ENCODE measurements around the gene CORO7. TPM values are rescaled to one million over a fixed set of nuclear protein-coding genes. Genes with fewer than 3 reads are reported as not detected.

The CORO7 gene
- total and polyA plus RNA-seq, 2 donors (not counting 1 experiment from before 2014, with no cell fraction given), result 117 to 230 TPM

GRCh38 chr16:4455081-4455480, 38.7 kb upstream of the CORO7 start:
- 92% methylated on average over 14 of the region's 14 CpGs for WGBS (ENCODE audit: insufficient coverage)
- no peaks in the 10 kb centered on the region for H4K20me1 ChIP-seq (ENCODE audit: control insufficient read depth, insufficient read depth, low read length, poor library complexity, severe bottlenecking)
- no peak overlapping the region for H3K27ac ChIP-seq (ENCODE audit: low read length in 2 of 2)
- H3K4me3 Mint-ChIP-seq, result no peak overlapping the region
- no peak for TF ChIP-seq EZH2 (IDR thresholded peaks at IDR 0.05; ENCODE audit: borderline replicate concordance, insufficient read depth, low read depth, low read length, poor library complexity, severe bottlenecking)
- TF ChIP-seq, protein P1, sequence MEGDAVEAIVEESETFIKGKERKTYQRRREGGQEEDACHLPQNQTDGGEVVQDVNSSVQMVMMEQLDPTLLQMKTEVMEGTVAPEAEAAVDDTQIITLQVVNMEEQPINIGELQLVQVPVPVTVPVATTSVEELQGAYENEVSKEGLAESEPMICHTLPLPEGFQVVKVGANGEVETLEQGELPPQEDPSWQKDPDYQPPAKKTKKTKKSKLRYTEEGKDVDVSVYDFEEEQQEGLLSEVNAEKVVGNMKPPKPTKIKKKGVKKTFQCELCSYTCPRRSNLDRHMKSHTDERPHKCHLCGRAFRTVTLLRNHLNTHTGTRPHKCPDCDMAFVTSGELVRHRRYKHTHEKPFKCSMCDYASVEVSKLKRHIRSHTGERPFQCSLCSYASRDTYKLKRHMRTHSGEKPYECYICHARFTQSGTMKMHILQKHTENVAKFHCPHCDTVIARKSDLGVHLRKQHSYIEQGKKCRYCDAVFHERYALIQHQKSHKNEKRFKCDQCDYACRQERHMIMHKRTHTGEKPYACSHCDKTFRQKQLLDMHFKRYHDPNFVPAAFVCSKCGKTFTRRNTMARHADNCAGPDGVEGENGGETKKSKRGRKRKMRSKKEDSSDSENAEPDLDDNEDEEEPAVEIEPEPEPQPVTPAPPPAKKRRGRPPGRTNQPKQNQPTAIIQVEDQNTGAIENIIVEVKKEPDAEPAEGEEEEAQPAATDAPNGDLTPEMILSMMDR (IDR thresholded peaks at IDR 0.05), result no peak
- CTCF ChIA-PET, result no interaction called here
- POLR2A ChIA-PET, result no interaction called here
- H3K4me3 ChIP-seq (ENCODE audit: control extremely low read depth in 1 of 5, extremely low read depth in 1 of 5, insufficient read depth in 1 of 5, low read depth in 2 of 5, low read length in 4 of 5), result no peak overlapping the region
- no peak overlapping the region for H2AFZ ChIP-seq (ENCODE audit: insufficient read depth, low read depth, low read length, poor library complexity, severe bottlenecking)
- H3K27me3 ChIP-seq (replicated peaks in 1 of 4; ENCODE audit: control extremely low read depth in 1 of 4, control insufficient read depth in 3 of 4, insufficient read depth in 4 of 4, low read length in 3 of 4), result no peaks in the 10 kb centered on the region
- no peak overlapping the region for H3K27ac Mint-ChIP-seq
- no peaks in the 10 kb centered on the region for H3K9me3 ChIP-seq (ENCODE audit: control extremely low read depth in 1 of 3, control insufficient read depth in 2 of 3, insufficient read depth in 1 of 3, low read length in 2 of 3)
- H3K4me1 ChIP-seq (ENCODE audit: control insufficient read depth in 2 of 2, insufficient read depth in 2 of 2, low read length in 2 of 2), result no peaks in the 10 kb centered on the region
- no peaks in the 10 kb centered on the region for H3K9me3 Mint-ChIP-seq (ENCODE audit: insufficient read depth)
- no peak overlapping the region for H3K9ac ChIP-seq (ENCODE audit: low read length)
- DNase-seq (no peak), ATAC-seq (ENCODE audit: low read depth) (no peak)
- no peaks in the 10 kb centered on the region for H3K27me3 Mint-ChIP-seq
- no peak overlapping the region for H3K4me2 ChIP-seq (replicated peaks; ENCODE audit: low read depth, low read length, poor library complexity, severe bottlenecking)
- peaks cover 2 to 59% of the 10 kb centered on the region in 2 experiments for H3K36me3 ChIP-seq (replicated peaks in 1 of 2; ENCODE audit: control extremely low read depth in 1 of 2, control insufficient read depth in 1 of 2, extremely low read depth in 1 of 2, insufficient read depth in 2 of 2, low read length in 1 of 2)
- H3K79me2 ChIP-seq (ENCODE audit: control insufficient read depth, insufficient read depth, low read length), result no peaks in the 10 kb centered on the region
- intact Hi-C loops (cut with micrococcal nuclease), result no loop called here
- H3K4me1 Mint-ChIP-seq, result no peaks in the 10 kb centered on the region

DNA sequence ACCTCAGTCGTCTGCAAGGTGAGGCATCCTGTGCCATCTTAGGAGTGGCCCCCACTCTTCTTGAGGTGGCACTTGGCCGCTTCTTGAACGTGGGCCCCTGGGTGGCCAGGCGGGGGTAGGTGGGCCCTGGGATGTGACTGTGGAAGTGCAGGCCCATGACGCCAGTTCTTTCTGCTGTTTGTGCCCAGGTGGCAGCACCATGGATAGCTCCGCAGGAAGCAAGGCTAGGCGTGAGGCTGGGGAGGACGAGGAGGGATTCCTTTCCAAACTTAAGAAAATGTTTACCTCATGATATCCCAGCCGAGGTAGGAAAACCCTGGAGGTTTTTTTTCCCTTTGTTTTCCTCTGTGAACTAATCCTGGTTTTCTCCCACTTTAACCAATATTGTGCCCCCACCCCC, 38.2 kb upstream of the CORO7 start:
- DNase-seq (no peak), ATAC-seq (ENCODE audit: low read depth) (no peak)
- H4K20me1 ChIP-seq (ENCODE audit: control insufficient read depth, insufficient read depth, low read length, poor library complexity, severe bottlenecking), result no peaks in the 10 kb centered on the region
- H3K9ac ChIP-seq (ENCODE audit: low read length), result no peak overlapping the region
- H3K79me2 ChIP-seq (ENCODE audit: control insufficient read depth, insufficient read depth, low read length), result peaks cover 1% of the 10 kb centered on the region
- Mint-ChIP-seq H3K27ac (no peak overlapping the region), H3K9me3 (ENCODE audit: insufficient read depth) (no peaks in the 10 kb centered on the region), H3K27me3 (no peaks in the 10 kb centered on the region), H3K4me1 (no peaks in the 10 kb centered on the region), H3K4me3 (no peak overlapping the region)
- ChIA-PET CTCF (no interaction called here), POLR2A (no interaction called here)
- intact Hi-C loops (cut with micrococcal nuclease), result no loop called here
- no peaks in the 10 kb centered on the region for H3K9me3 ChIP-seq (ENCODE audit: control extremely low read depth in 1 of 3, control insufficient read depth in 2 of 3, insufficient read depth in 1 of 3, low read length in 2 of 3)
- peaks cover 2 to 63% of the 10 kb centered on the region in 2 experiments for H3K36me3 ChIP-seq (replicated peaks in 1 of 2; ENCODE audit: control extremely low read depth in 1 of 2, control insufficient read depth in 1 of 2, extremely low read depth in 1 of 2, insufficient read depth in 2 of 2, low read length in 1 of 2)
- H2AFZ ChIP-seq (ENCODE audit: insufficient read depth, low read depth, low read length, poor library complexity, severe bottlenecking), result no peak overlapping the region
- H3K4me2 ChIP-seq (replicated peaks; ENCODE audit: low read depth, low read length, poor library complexity, severe bottlenecking), result no peak overlapping the region
- no peaks in the 10 kb centered on the region for H3K4me1 ChIP-seq (ENCODE audit: control insufficient read depth in 2 of 2, insufficient read depth in 2 of 2, low read length in 2 of 2)
- TF ChIP-seq, protein P1 (IDR thresholded peaks at IDR 0.05), result no peak
- TF ChIP-seq EZH2 (IDR thresholded peaks at IDR 0.05; ENCODE audit: borderline replicate concordance, insufficient read depth, low read depth, low read length, poor library complexity, severe bottlenecking), result no peak
- WGBS (ENCODE audit: insufficient coverage), result 92% methylated on average over 5 of the region's 9 CpGs
- no peak overlapping the region for H3K27ac ChIP-seq (ENCODE audit: low read length in 2 of 2)
- H3K27me3 ChIP-seq (replicated peaks in 1 of 4; ENCODE audit: control extremely low read depth in 1 of 4, control insufficient read depth in 3 of 4, insufficient read depth in 4 of 4, low read length in 3 of 4), result no peaks in the 10 kb centered on the region
- no peak overlapping the region for H3K4me3 ChIP-seq (ENCODE audit: control extremely low read depth in 1 of 5, extremely low read depth in 1 of 5, insufficient read depth in 1 of 5, low read depth in 2 of 5, low read length in 4 of 5)
